ENCODE measurements around the gene CD9.

DNA sequence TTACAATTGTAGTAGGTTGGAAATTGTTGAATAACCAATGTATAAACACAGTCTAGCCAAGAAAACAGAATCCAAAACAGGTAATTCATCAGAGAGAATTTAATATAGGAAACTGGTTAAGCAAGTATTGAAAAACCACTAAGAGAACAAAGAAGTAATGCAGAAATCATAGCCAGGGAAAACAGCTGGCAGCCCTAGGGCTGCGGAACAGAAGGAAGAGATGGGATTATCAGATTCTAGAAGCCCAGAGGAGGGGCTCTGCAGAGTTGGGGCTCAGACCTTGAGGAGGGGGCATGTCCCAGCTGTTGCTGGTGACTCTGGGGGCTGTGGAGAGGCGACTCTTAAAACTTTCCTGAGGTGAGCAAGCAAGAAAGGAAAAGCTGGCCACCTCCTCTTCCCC, 49.4 kb downstream of the CD9 start:
- TF ChIP-seq CTCF (conservative IDR thresholded peaks at IDR 0.05) (no peak), ZFX (IDR thresholded peaks at IDR 0.05) (no peak)
